GM18499 (cell line): Measurements from ENCODE around the gene ZBTB7B.
"Not testable (repeated sequence)": the region's sequence is repeated elsewhere in the genome, so short reads cannot be mapped to it uniquely, and the experiment has no call there.

Experiments
- ATAC-seq: cut with Tn5 transposase; IDR thresholded peaks from one replicate; pipeline ENCODE4 v1.9.1; 2021; ENCODE audit warnings: moderate number of reproducible peaks; ENCODE audit not compliant: insufficient read depth, unreplicated experiment

The ZBTB7B gene

GRCh38 chr1:154986736-154987135 lies 15.9 kb upstream of the ZBTB7B start:
- ATAC-seq: not testable (repeated sequence)

GRCh38 chr1:154987326-154987725 lies 15.3 kb upstream of the ZBTB7B start:
- ATAC-seq: no peak

- ATAC-seq: no peak
Measured at GRCh38 chr1:154988058-154988954, 14.3 kb upstream of the ZBTB7B start.

- no peak for ATAC-seq
Measured at GRCh38 chr1:154989195-154989860, 13.3 kb upstream of the ZBTB7B start.

GRCh38 chr1:154990276-154990675 lies 12.3 kb upstream of the ZBTB7B start:
- no peak for ATAC-seq

GRCh38 chr1:154992721-154993571 lies 9.7 kb upstream of the ZBTB7B start:
- ATAC-seq: no peak

GRCh38 chr1:154993572-154994268 lies 8.9 kb upstream of the ZBTB7B start, which contains the start of gene LENEP:
Gene LENEP, plus strand, starts transcription at chr1:154993586. Its CDS starts 22 bp downstream, at chr1:154993608.
- no peak for ATAC-seq

- ATAC-seq: no peak
Measured at GRCh38 chr1:154994269-154994587, 8.4 kb upstream of the ZBTB7B start.

- ATAC-seq: no peak
Measured at GRCh38 chr1:154994591-154994990, 8.0 kb upstream of the ZBTB7B start.

GRCh38 chr1:154995301-154995983 lies 7.2 kb upstream of the ZBTB7B start:
- ATAC-seq: not testable (repeated sequence)

GRCh38 chr1:154996966-154997701 lies 5.5 kb upstream of the ZBTB7B start:
- no peak for ATAC-seq

GRCh38 chr1:154998201-154998780 lies 4.3 kb upstream of the ZBTB7B start:
- ATAC-seq: no peak

- no peak for ATAC-seq
Measured at GRCh38 chr1:154998818-154999570, 3.6 kb upstream of the ZBTB7B start.

- no peak for ATAC-seq
Measured at GRCh38 chr1:154999571-155000410, 2.8 kb upstream of the ZBTB7B start.

GRCh38 chr1:155000411-155000725 lies 2.2 kb upstream of the ZBTB7B start:
- ATAC-seq: no peak

GRCh38 chr1:155000726-155001424 lies 1.7 kb upstream of the ZBTB7B start:
- no peak for ATAC-seq

GRCh38 chr1:155001425-155001674 lies 1.3 kb upstream of the ZBTB7B start:
- no peak for ATAC-seq
